Right atrium auricular region (tissue), 2 donors: ENCODE results near the gene ENTHD1. TPM values are rescaled to one million over a fixed set of nuclear protein-coding genes. Genes with fewer than 3 reads are reported as not detected.

Experiments
- DNase-seq: peaks from one replicate; pipeline ENCODE4 v3.0.0-alpha.2; 2019; ENCODE audit warnings: low spot score
- H3K27ac ChIP-seq, 2 donors: fragments of 200-600 bp; sonication (generic); 1 replicate in 1 of 2; 2 replicates in 1 of 2; pipeline ENCODE4 v1.5.1; 2016 to 2019
- H3K27me3 ChIP-seq, 2 donors: fragments of 200-600 bp; sonication (generic); one replicate each; pipeline versions ENCODE4 v1.5.1 to v1.6.0; 2017 to 2019
- H3K36me3 ChIP-seq: fragments of 200-600 bp; sonication (generic); one replicate; pipeline ENCODE4 v1.5.1; 2016
- H3K4me1 ChIP-seq, 2 donors: fragments of 200-600 bp; sonication (generic); one replicate each; pipeline versions ENCODE4 v1.5.1 to v1.6.0; 2017 to 2019
- H3K4me3 ChIP-seq, 2 donors: fragments of 200-600 bp; sonication (generic); 1 replicate in 1 of 2; 2 replicates in 1 of 2; pipeline ENCODE4 v1.5.1; 2017 to 2019; ENCODE audit warnings: mild to moderate bottlenecking in 1 of 2, moderate library complexity in 1 of 2
- H3K9me3 ChIP-seq, 2 donors: fragments of 200-600 bp; sonication (generic); one replicate each; pipeline ENCODE4 v1.5.1; 2019
- CTCF ChIP-seq, 2 donors: fragments of 200-600 bp; sonication (generic); IDR thresholded peaks; one replicate each; pipeline ENCODE4 v1.5.1; 2019; ENCODE audit warnings: antibody characterized with exemption in 2 of 2
- total RNA-seq, 2 donors: library from RNA; depleted of rRNA; stranded (reverse); fragments of >200 nt; gene quantifications; one replicate each; pipeline ENCODE4 v1.1.0, GENCODE V29; 2016

ENTHD1 gene
- total RNA-seq, 2 donors from 2014 or later: not detected

DNA sequence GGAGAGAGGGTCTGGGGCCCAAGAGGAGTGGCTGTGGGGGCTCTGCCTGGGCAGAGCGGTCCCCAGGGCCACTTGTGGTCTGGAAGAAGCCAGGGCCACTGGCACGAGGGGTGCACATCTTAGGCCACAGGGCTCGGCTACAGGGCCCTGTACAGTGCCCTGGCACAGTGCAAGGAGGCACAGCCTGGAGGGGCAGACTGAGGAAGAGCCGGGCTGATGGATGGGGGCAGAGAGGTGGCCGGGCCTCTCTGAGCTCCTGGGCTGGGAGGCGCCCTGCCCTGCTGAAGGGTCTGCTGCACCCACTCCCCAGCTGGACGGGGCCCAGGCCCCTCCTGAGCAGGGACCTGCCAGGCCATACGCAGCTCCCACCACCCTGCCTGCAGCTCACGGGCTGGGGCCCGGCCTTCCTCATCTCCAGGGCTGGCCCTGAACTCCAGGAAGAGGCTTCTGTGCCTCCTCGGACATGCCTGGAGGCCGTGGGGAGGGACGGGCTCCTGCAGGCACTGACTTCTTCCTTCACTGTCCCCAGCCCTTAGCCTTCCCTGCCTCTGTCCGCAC is 199.5 kb downstream of the ENTHD1 start:
- H3K9me3 ChIP-seq: no peaks in the 10 kb centered on the region
- H3K27me3 ChIP-seq: no peaks in the 10 kb centered on the region
- H3K4me1 ChIP-seq: no peaks in the 10 kb centered on the region
- H3K36me3 ChIP-seq: no peaks in the 10 kb centered on the region
- DNase-seq: no peak
- H3K27ac ChIP-seq: no peak overlapping the region
- TF ChIP-seq CTCF (IDR thresholded peaks at IDR 0.05): no peak
- H3K4me3 ChIP-seq: no peak overlapping the region

Other genes starting within 250 kb of the ENTHD1 start
- gene GRAP2, start 7.3 kb upstream of the ENTHD1 start, total RNA-seq: 1 to 10 TPM; 1.3 to 2.4 TPM
- not detected for gene TMA7B, start 66.6 kb upstream of the ENTHD1 start, total RNA-seq
- 1 to 10 TPM; 4.4 to 4.6 TPM for gene FAM83F, start 101.2 kb upstream of the ENTHD1 start, total RNA-seq